DND-41 (cell line): ENCODE measurements around the gene VKORC1L1.

ENCODE experiments used
- CTCF ChIP-seq: IDR thresholded peaks from 2 replicates; pipeline ENCODE4 v1.5.1; 2012; ENCODE audit warnings: borderline replicate concordance, low read length, moderate library complexity, mild to moderate bottlenecking; ENCODE audit not compliant: poor library complexity, severe bottlenecking; ENCODE audit errors: extremely low read depth
- EZH2 ChIP-seq: IDR thresholded peaks from 3 replicates; pipeline ENCODE4 v1.6.1; 2012; ENCODE audit warnings: borderline replicate concordance, low read depth, mild to moderate bottlenecking, moderate library complexity, low read length, inconsistent platforms; ENCODE audit not compliant: severe bottlenecking

GRCh38 chr7:65976659-65977196 lies 103.9 kb downstream of the VKORC1L1 start:
- no peak for TF ChIP-seq CTCF
- no peak for TF ChIP-seq EZH2
